Muscle layer of colon (tissue), 2 donors: ENCODE results near the gene SPACA5.

Experiments used
- H3K27ac ChIP-seq: one replicate; pipeline ENCODE4 v1.7.0; 2013; ENCODE audit warnings: low read depth, mild to moderate bottlenecking, low read length, moderate library complexity
- H3K27me3 ChIP-seq, 2 donors: one replicate each; pipeline ENCODE4 v1.7.0; 2013; ENCODE audit warnings: low read length in 2 of 2, mild to moderate bottlenecking in 2 of 2; ENCODE audit not compliant: insufficient read depth in 2 of 2, control insufficient read depth in 1 of 2
- H3K36me3 ChIP-seq: one replicate; pipeline ENCODE4 v1.7.0; 2013; ENCODE audit warnings: mild to moderate bottlenecking, low read length; ENCODE audit not compliant: insufficient read depth
- H3K4me1 ChIP-seq: one replicate; pipeline ENCODE4 v1.7.0; 2013; ENCODE audit warnings: mild to moderate bottlenecking, low read length; ENCODE audit not compliant: insufficient read depth
- H3K4me3 ChIP-seq, 2 donors: one replicate each; pipeline ENCODE4 v1.7.0; 2013; ENCODE audit warnings: low read length in 2 of 2, low read depth in 1 of 2, mild to moderate bottlenecking in 1 of 2, moderate library complexity in 1 of 2
- H3K9ac ChIP-seq: one replicate; pipeline ENCODE4 v1.7.0; 2013; ENCODE audit warnings: low read length
- H3K9me3 ChIP-seq: one replicate; pipeline ENCODE4 v1.7.0; 2013; ENCODE audit warnings: mild to moderate bottlenecking, low read length
- donor health status: abdominal sarcoma.
- donor health status: Adenocarcinoma of cecum.

The SPACA5 gene

GRCh38 chrX:48059296-48059639 is 52.5 kb downstream of the SPACA5 start:
- H3K9me3 ChIP-seq = no peaks in the 10 kb centered on the region
- H3K4me1 ChIP-seq = no peaks in the 10 kb centered on the region
- H3K27me3 ChIP-seq = peaks cover 0 to 4% of the 10 kb centered on the region in 2 donors
- H3K9ac ChIP-seq = no peak overlapping the region
- H3K27ac ChIP-seq = no peak overlapping the region
- H3K4me3 ChIP-seq = no peak overlapping the region
- peaks cover 14% of the 10 kb centered on the region for H3K36me3 ChIP-seq
